D341Med (cell line): Measurements from ENCODE around the gene MACROH2A2.
"Not testable (repeated sequence)": the region's sequence is repeated elsewhere in the genome, so short reads cannot be mapped to it uniquely, and the experiment has no call there.

ENCODE experiments used
- DNase-seq: peaks from one replicate; pipeline ENCODE4 v3.0.0; 2012; ENCODE audit warnings: low spot score

MACROH2A2 gene

DNA sequence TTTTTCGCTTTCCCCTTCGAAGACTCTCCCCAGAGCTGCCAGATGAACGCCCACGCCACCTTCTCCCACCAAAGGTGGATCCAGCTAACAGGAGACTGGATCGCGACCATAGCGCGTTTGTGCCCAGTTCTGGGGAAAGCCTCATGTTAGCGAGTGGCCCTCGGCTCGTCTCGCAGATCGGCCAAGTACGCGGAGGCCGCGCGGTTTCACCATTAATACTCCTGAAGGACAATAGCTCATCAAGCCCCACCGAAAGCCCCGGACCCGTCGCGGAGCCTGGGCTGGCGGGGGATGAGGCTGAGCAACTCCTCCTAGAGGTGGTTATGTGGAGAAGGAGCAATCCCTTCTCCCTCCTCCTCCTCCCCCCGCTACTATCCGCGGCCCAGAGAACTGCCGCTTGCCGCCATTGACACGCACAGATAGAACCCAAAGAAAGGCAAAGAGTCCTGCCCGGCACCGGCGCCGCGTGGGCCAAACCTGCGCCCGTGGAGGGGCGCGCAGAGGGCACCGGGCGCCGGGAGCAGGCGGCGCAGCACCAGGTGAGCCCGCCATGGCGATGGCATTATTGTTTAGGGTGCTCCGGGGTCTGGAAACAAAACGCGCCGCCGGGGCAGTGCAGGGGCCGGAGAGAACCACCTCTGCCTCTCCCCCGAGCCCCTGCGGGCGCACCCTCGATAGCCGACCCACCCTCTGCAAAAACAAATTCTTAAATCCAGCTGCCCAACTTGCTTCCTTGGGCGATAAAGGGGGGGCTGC, at the start of gene MACROH2A2:
Gene MACROH2A2 (plus strand): TSS at position 385 of the 756 bp plus-strand sequence. CDS start 22,813 bp downstream, outside the sequence.
- DNase-seq = peak; percentile 58

GRCh38 chr10:70007116-70007820, 45.4 kb upstream of the MACROH2A2 start:
- DNase-seq = no peak

DNA sequence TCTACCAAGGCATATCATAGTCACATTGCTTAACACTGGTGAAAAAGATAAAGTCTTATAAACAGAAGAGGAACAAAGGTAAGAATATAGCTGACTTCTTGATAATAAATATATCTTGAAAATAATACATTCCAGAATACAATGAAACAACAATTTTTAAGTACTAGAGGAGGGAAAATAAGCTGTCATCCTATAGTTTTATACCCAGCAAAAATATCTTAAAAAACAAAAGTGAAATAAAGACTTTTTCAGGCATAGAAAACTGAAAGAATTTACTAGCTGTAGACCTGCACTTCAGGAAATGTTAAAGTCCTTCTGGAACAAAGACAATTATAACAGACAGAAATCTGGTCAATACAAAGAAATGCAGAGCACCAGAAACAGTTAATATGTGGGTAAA, 21.4 kb upstream of the MACROH2A2 start:
- no peak for DNase-seq

DNA sequence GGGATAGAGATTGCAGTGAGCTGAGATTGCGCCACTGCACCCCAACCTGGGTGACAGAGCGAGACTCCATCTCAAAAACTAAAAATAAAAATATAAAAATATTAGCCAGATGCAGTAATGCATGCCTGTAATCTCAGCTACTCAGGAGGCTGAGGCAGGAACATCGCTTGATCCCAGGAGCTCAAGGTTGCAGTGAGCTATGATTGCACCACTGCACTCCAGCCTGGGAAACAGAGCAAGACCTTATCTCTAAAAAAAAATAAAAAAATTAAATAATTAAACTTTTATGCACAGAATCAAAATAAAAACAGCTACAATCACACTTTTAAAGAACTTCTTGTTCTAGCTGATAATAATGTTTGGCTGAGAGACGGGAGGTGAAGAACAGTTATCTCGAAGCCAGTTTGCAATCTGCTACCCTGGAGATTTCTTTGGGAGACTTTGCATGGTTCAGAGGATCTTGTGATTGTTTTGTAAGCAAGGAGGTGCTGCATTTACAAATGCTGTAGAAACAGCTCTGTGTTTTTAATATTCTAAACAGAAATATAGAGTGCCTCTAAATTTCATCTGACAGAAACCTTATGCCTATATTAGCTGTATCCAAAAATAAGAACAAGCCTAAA, 19.9 kb upstream of the MACROH2A2 start:
- DNase-seq = no peak

GRCh38 chr10:70034232-70034631, 18.4 kb upstream of the MACROH2A2 start:
- no peak for DNase-seq

- DNase-seq = no peak
Observed at GRCh38 chr10:70035531-70035930, 17.1 kb upstream of the MACROH2A2 start.

DNA sequence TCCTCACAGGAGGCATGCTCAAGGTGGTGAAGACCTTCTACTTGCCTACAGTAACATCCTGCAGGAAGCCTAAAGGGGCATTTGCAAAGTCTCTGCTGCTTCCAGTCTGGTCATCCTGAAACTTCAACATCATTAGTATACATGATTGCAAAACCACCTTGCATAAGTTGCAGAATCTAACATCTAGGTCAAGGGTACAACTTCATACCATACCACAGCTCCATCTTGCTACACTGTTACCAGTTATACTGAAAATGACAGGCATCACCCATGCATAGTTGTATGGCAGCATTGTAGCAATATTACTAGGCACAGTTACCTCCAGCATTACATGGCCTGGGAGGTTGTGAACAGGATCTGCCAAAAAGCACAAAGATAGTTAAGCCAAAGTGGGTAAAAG, 13.7 kb upstream of the MACROH2A2 start:
- DNase-seq = no peak

- DNase-seq = no peak
Observed at GRCh38 chr10:70041016-70041415, 11.6 kb upstream of the MACROH2A2 start.

GRCh38 chr10:70041739-70042138, 10.9 kb upstream of the MACROH2A2 start:
- DNase-seq = not testable (repeated sequence)

DNA sequence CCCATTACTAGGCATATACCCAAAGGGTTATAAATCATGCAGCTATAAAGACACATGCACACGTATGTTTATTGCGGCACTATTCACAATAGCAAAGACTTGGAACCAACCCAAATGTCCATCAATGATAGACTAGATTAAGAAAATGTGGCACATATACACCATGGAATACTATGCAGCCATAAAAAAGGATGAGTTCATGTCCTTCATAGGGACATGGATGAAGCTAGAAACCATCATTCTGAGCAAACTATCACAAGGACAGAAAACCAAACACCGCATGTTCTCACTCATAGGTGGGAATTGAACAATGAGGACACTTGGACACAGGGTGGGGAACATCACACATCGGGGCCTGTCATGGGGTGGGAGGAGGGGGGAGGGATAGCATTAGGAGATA, 5.6 kb upstream of the MACROH2A2 start:
- DNase-seq = not testable (repeated sequence)

GRCh38 chr10:70048030-70048723, 4.5 kb upstream of the MACROH2A2 start:
- no peak for DNase-seq

- no peak for DNase-seq
Observed at GRCh38 chr10:70051848-70052247, 798 bp upstream of the MACROH2A2 start.

GRCh38 chr10:70053218-70053840, 683 bp downstream of the MACROH2A2 start:
- DNase-seq = peak; percentile 49

DNA sequence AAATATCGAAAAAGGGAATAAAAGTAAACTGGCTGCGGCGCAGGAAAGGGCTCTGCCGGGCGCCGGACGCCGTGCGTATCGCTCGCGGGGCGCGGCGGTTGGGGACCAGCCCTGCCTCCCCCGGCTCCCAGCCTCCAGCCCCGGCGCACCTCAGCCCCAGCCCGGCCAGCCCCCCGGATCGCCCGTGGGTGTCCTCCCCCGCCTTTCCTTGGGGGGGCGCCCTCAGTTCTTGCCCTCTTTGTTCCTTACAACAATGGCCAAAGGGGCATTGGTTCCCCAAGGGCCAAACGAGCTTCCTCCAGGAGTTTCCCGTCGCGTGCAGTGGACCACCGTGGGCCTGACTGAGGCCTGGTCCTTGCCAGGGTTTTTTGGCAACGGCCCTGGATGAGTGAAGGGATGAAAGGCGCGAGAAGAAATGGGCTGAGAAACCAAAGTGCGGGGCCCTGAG, 1.2 kb downstream of the MACROH2A2 start:
- DNase-seq = no peak

GRCh38 chr10:70054902-70055301, 2.3 kb downstream of the MACROH2A2 start:
- no peak for DNase-seq

DNA sequence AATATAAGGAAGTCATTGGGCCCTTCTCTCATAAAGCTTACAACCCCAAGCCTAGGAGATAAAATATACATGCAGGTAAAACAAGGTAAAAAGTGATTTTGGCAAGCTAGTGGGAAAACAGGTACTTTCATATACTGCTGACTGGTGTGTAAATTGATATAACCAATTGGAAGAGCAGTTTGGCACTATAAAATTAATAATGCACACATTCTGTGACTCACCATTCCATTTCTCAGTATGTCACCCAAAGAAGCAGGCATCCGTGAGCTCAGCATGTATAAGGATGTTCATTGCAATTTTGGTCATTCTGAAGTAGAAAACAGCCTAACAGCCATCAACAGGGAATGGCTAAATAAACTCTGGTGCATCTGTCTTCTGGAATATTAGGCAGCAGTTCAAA, 2.9 kb downstream of the MACROH2A2 start:
- no peak for DNase-seq

GRCh38 chr10:70057306-70057705, 4.7 kb downstream of the MACROH2A2 start:
- no peak for DNase-seq

- no peak for DNase-seq
Observed at GRCh38 chr10:70060389-70060788, 7.7 kb downstream of the MACROH2A2 start.

GRCh38 chr10:70063418-70064098, 10.9 kb downstream of the MACROH2A2 start:
- DNase-seq = no peak

DNA sequence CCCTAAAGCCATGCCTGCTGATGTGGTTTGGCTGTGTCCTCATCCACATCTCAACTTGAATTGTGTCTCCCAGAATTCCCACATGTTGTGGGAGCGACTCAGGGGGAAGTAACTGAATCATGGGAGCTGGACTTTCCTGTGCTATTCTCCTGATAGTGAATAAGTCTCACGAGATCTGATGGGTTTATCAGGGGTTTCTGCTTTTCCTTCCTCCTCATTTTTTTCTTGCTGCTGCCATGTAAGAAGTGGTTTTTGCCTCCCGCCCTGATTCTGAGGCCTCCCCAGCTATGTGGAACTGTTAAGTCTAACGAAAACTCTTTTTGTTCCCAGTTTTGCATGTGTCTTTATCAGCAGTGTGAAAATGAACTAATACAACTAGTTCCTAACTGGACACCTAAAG, 11.8 kb downstream of the MACROH2A2 start:
- DNase-seq = no peak

DNA sequence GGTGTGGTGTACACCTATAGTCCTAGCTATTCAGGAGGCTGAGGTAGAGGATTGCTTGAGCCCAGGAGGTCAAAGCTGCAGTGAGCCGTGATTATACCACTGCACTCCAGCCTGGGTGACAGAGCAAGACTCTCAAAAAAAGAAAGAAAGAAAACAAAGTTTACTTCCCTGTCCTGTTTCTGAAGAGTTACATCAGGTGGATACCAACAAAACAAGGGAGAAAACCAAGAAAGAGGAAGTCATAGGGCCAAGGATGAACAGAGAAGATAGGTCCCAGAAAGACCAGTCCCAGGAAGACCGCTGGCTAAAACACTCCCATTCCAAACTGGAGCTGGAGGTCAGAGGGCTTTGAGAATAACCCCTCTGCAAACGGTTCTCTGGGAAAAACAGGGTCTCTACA, 13.5 kb downstream of the MACROH2A2 start:
- DNase-seq = no peak
